H54 (cell line): Measurements from ENCODE around the gene MRTFA.

Source experiments
- DNase-seq: peaks from one replicate; pipeline ENCODE4 v3.0.0; 2011; ENCODE audit warnings: low spot score, mixed read lengths; ENCODE audit not compliant: insufficient read length
- FAIRE-seq: peaks from 3 replicates; lab custom pipeline; 2011; peaks lifted over from hg19 to GRCh38; lab: Jason Lieb, UNC
- POLR2A ChIP-seq: IDR thresholded peaks from 2 replicates; pipeline ENCODE4 v1.6.1; 2011; ENCODE audit warnings: low read depth, mild to moderate bottlenecking, low read length

Gene MRTFA

DNA sequence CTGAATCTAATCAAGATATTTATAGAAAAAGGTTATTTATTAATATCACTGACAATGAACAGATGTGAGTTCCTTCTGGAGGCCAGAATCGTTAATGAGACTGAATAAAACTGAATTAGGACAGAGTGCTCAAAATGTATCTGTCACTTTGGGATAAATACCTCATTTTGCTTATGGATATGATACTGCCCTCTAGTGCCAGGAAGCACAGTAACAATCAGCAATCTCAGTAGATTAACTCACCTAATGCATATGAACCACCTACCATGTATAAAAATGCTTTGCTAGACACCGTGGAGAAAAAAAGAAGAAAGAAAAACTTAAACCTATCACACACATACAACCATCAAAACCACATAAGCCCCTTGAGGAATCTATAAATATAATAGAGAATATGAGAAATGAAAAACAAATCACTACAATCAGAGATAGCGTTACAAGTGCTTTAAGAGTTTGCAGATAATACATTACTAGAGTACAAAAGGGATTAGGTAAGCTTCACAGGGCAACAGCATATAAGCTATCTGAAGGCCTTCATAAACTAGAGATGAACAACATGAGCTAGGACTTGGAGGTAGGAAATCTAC, 148.8 kb downstream of the MRTFA start:
- no peak for TF ChIP-seq POLR2A
- no peak for DNase-seq
- peak; percentile 66 for FAIRE-seq

GRCh38 chr22:40486962-40487602, 149.4 kb downstream of the MRTFA start:
- no peak for TF ChIP-seq POLR2A
- DNase-seq (no peak), FAIRE-seq (no peak)

DNA sequence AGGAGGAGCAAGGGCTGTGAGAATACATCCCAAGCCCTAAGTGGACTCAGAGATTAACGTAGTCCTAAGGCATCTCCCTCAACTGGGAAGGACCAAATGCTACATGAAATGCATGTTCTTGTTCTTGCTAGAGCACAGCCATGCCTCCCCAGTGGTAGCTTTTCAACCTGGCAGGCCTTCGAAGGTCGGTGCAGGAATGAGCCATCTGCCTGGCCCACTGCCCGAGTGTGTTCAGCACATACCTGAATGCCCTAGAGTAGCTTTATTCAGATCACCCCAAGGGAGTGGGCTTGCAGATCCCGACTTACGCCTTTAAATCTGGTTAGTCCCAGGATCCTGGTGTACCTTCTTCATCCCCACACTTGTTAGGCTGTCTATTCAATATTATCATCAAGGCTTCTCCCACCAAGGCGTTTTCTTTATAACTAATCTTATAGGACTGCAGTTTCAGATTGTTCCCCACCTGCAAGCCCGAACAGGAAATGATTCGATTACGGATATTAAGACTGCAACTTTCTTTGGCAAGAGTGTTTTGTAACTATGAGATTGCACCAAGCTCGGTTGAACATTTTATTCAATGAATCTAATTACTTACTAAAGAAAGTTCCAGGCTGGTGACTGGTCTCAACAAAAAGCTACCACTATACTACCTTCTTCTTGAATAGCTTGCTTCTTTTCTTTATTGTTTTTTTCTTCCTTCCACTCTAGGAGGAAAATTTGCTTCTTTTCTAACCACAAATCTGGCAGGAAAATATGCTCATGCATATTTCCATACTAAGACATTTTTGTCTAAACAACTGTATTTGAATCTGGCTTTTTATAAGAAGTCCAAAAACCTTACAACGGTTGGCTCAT, 150.5 kb downstream of the MRTFA start:
- FAIRE-seq (no peak), DNase-seq (no peak)
- TF ChIP-seq POLR2A, result no peak

DNA sequence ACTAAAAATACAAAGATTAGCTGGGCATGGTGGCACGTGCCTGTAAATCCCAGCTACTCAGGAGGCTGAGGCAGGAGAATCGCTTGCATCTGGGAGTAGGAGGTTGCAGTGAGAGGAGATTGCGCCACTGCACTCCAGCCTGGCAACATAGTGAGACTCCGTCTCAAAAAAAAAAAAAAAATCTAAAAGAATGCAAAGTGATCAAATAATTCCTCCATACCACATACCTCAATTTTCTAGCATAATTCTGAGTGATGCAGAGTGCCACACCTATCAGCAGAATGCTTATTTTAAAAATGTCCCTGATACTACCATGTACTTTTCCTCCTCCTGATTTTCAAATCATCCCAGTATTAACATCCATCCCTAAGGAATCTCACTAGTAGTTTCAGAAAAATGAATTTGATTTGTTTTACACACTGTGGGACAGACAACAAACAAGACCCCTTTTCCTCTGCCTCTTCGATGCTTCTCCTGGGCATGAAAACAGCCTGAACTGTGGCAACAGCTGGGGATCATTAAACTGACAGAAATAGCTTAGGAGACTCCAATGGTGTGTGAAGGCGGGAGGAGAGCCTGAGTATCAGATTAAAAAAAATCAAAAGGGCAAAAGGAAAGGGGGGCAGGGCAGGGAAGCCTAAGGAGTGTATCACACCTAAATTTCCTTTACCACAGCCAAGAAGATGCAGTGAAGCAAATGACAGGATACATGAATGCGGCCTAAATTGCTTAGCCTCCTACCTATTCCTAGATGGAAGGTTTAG, 151.4 kb downstream of the MRTFA start:
- DNase-seq (no peak), FAIRE-seq (no peak)

DNA sequence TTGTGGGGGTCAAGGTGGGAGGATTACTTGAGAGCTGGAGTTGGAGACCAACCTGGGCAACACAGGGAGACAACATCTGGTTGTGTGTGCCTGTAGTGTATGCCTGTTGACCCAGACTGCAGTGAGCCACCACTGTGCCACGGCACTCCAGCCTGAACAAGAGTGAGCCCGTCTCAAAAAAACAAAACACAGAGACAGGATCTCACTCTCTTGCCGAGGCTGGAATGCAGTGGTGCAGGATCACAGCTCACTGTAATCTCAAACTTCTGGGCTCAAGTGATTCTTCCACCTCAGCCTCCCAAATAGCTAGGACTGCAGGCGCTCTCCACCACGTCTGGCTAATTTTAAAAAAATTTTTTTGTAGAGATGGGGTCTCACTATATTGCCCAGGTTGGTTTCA, 153.6 kb downstream of the MRTFA start:
- FAIRE-seq (no peak), DNase-seq (no peak)
- TF ChIP-seq POLR2A, result no peak

More for the DNA sequence above, 151.4 kb downstream of the MRTFA start:
- no peak for TF ChIP-seq POLR2A

- no peak for FAIRE-seq
- no peak for DNase-seq
- TF ChIP-seq POLR2A, result no peak
These were observed 154.1 kb downstream of the MRTFA start for GRCh38 chr22:40482391-40482790.

- FAIRE-seq (no peak), DNase-seq (no peak)
- TF ChIP-seq POLR2A, result no peak
These were observed 155.5 kb downstream of the MRTFA start for GRCh38 chr22:40480996-40481395.

DNA sequence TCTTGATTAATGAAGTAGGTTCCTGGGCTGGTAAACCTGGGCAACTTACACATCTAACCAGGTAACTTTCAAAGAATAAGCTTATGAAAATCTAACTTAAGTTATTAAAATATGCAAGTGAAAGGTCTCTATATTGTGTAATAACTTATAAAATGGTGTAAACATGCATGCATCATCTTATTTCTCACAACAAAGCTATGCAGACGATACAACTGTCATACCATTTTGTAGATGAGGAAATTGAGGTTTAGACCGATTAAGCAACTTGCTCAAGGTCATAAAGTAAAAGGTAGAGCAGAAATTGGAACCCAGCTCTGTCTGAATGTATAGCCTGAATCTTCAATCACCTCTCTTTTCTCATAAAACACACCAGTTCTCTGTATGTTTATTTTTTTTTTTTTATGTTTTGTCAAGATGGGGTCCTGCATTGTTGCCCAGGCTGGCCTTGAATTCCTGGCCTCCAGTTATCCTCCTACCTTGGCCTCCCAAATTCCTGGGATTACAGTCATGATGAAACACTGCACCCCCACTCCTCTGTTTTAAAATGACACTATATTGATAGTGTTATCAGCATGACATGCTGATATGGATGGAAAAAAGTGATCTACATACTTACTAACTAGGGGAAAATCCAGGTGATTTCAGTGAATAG, 156.5 kb downstream of the MRTFA start:
- DNase-seq (no peak), FAIRE-seq (no peak)
- TF ChIP-seq POLR2A, result no peak

DNA sequence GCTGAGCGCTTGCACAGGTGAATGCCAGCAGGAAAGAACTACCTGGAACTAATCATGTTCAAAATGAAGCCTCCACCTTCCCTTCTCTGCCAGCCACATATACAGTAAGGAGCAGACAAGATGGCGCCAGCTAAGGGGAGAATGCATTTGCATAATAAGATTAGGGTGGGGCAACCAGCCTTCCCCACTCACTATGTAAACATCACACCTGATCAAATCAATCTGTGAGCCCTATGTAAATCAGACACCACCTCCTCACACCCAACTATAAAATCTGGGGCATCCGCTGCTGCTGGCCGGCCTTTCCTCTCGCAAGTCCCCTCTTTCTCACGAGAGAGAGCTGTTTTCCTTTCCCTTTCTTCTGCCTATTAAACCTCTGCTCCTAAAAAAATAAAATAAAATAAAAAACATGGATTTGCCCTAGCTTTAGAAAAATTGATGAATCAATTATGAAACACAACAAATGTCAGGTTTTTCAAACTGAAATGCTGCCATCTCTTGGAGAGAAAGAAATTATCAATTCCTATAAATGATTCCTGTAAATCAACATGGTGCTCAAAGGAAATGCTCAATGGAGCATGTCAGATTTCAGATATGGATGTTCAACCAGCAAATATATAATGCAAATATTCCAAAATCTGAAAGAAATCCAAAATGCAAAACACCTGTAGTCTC, 157.3 kb downstream of the MRTFA start:
- FAIRE-seq, result no peak
- no peak for DNase-seq

DNA sequence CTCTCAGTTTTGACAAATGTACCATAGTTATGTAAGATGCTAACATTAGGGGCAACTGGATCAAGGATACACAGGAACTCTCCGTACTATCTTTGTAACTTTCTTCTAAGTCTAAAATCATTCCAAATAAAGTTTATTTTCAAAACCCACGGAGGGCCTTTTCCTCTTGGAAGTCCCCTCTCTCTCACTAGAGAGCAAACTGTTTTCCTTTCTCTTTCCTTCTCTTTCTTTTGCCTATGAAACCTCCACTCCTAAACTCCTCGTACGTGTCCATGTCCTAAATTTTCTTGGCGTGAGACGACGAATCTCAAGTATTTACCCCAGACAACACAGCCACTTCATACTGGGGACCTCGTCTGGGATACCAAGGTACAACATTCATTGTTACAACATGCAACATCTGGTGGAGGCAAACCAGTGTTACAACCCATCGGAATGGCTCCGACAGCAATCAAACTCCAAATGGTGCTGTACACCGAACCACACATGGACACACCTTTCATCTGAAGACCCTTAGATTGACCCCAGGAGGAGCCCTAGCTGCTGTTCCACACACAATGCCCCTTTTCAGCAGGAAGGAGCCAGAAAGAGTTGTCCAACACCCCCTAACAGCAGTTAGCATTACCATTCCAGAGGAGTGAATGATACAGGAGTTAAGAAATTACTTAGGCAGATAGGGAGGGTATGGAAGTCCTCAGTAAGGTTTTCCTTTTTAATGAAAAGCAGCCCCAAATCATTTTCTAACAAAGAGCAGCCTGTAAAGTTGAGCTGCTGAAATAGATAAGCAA, 158.0 kb downstream of the MRTFA start:
- TF ChIP-seq POLR2A, result no peak
- FAIRE-seq, result no peak
- DNase-seq, result no peak

More for the DNA sequence above, 157.3 kb downstream of the MRTFA start:
- TF ChIP-seq POLR2A, result no peak

GRCh38 chr22:40477683-40478337, 158.7 kb downstream of the MRTFA start:
- no peak for FAIRE-seq
- TF ChIP-seq POLR2A, result no peak
- DNase-seq, result no peak
